Measurements from ENCODE around the gene PIK3C2B. TPM values are rescaled to one million over a fixed set of nuclear protein-coding genes. Genes with fewer than 3 reads are reported as not detected.

PIK3C2B gene
- total RNA-seq, 1 experiment from 2014 or later: 0.91 TPM

- no peak for DNase-seq (ENCODE audit: low read depth)
Observed at GRCh38 chr1:204459706-204460105, 34.9 kb downstream of the PIK3C2B start.

DNA sequence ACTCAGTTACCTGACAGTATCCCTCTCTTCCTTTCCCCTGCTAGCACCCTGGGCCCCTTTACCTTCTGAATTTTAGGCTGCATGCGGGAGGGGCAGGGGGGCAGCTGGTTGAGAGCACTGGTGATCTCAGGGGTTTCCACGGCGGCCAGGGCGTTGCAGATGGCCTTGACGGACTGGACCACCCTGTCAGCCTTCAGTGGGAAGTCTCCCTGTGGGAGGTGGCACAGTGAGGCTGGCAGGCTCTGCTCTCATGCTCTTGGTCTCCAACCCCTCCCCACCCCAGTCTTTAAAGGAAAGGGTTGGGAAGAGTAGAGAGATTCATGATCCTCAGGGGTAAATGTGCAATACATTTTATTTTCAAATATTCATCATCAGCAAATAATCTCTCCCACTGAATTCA is 36.9 kb downstream of the PIK3C2B start:
- DNase-seq (ENCODE audit: low read depth): no peak

DNA sequence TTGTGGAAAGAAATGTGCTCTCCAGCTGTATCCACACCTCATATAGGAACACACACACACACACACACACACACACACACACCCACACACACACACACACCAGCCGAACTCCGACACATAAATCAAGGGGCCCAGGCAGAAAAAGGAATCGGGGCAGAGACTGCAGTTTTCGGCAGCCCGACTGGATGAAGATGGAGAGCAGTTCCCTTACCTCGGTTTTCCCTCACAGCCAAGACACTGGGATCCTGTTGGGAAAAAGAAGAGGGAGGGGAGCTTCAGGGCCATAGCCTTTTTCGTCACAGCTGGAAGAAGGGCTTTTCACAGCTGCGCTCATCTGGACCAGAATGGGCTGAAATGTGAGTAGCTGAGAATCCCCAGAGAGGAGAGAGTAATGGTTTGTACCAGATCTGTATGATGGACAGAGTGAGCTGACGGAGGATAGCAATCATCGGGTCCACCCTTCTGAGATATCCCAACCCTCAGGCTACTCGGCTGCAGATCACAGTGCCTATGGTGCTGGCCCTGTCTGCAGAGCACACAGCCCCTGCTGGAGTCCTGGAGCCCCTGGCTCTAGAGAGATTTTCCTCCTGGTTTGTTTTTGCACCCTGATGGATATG is 37.7 kb downstream of the PIK3C2B start:
- DNase-seq (ENCODE audit: low read depth): no peak

GRCh38 chr1:204455831-204456145 is 38.8 kb downstream of the PIK3C2B start:
- no peak for DNase-seq (ENCODE audit: low read depth)

DNA sequence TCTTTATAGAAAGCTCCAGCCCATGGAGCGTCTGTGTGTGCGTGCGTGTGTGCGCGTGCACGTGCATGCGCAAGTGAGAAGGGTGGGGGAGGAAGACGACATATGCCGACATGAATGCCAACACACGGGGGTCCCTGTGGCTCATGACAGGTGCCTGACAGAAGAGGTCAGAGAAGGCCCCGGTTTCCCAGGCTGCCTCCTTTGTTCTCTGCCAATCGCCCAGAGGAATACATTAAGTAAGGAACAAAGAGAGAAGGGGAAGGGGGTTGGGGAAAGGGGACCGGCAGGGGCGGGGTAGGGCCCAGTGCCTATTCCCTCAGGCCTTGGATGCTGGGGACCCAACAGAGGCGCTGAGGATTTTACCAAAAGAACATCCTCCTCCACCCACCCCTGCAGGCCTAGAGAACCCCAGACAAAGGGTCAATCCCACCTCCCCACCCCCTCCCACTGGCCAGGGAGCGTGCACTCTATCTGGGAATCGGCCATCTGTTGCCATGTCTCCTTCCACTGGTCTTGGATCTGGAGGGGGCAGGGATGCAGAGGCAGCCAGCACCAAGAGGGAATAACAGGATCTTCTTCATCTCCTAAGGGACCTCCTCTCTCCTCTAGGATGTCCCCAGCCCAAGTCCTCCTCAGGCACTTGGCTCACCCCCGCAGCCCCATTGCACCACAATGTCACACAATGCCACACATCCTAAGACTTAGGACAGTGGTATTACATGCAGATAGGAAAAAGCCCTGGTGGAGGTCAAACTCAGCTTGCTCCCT is 39.4 kb downstream of the PIK3C2B start:
- no peak for DNase-seq (ENCODE audit: low read depth)

- no peak for DNase-seq (ENCODE audit: low read depth)
Observed at GRCh38 chr1:204454476-204454875, 40.1 kb downstream of the PIK3C2B start.

- DNase-seq (ENCODE audit: low read depth): no peak
Observed at GRCh38 chr1:204453141-204453772, 41.3 kb downstream of the PIK3C2B start.

DNA sequence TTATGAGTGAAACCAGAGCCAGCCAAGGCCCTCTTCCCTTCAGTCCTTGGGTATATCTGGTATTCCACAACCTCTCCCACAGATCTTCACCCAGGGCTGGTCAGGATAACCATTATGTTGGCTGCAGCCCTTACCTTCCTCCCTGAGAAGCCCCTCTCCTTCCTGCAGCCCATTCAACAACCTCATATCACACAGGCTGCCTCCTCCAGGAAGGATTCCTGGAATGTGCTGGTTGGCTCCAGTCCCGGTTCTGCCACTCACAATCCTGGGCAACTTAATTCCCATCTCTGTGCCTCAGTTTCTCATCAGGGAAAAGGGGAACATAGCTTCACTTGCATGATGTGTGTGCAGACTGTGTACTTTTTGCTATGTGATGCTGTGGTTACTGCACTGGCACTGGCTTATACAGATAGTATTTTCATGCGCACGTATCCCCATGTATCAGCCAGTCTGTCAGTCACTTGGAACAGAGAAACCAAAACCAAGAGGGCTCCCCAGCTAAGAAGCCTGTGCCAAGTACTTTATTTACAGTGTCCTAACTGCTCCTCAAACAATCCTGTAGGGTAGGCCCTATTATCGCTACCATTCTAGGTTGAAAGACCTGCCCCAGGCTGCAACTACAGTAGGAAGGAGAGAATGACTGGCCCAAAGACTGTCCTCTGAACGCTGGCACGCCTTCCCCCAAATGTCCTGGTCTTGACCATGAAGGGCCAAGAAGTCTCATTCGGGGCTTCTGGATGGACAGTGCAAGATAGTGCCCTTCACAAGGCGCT is 43.1 kb downstream of the PIK3C2B start:
- DNase-seq (ENCODE audit: low read depth): no peak

DNA sequence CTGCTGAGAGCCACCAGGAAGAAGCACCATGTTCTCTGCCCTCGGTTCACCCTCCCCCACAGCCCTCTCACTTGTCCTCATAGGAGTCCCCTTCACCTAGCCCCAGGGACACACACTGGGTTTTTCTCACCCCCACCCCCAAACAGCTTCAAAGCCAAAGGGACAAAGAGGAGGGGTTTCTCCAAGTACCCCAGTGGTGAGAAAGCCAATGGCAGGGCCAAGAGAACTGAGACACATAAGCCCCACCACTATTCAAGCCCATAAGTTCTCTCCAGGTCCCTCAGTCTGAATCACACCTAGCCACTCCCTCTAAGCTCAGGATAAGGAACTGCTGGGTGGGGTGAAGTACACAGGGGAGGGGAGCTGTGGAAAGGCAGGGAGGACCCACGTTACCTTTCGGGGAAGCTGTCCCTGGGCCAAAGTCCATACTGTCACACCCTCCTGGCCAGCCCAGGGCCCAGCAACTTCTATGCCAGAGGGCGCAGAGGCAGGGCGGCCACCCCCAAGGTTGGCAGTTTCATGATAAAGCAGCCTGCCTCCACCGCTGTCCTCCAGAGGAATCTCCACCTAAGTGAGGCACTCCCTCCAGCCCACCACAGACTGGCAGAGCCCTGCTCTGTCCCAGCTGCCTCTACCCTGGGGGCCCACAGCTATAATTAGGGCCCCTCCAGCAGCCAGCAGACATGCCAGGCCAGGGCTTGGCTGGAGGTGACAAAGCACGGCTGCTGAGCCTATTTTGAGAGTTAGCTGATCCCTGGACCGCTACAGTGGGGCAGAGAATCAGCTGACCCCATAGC is 43.9 kb downstream of the PIK3C2B start:
- no peak for DNase-seq (ENCODE audit: low read depth)

GRCh38 chr1:204449678-204450280 is 44.8 kb downstream of the PIK3C2B start:
- DNase-seq (ENCODE audit: low read depth): no peak

DNA sequence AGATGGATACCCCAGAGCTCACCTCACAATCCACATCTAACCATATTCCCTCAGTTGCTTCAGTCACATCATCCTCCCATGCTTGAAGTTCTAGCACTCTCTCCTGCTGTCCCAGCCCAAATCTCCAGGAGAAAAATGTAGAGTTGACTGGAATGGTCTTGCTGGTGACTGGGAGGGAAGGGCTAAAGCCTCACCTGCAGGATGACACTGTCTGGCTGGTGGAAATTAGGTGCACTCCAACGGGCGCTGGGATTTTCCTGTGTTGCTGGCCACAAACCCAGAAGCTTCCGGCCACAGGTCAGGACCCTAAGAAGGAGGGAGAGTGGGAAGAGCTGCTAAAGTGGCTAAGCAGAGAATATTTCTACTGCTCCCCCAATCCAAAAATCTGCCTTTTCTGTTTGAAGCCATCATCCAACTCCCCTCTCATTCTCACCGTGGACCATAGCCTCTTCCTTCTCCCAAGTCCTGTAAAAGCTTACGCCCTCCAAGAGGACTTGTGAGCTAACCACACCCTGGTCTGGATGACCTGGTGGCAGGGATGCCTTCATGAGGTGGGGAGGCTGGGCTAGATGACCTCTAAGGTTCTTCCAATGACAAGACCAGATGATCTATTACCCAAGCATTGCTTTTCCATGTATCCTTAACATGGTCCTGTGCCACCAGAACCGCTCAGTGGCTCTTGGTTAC is 45.5 kb downstream of the PIK3C2B start:
- no peak for DNase-seq (ENCODE audit: low read depth)

- peak; percentile 37 for DNase-seq (ENCODE audit: low read depth)
Observed at GRCh38 chr1:204448344-204448964, 46.2 kb downstream of the PIK3C2B start.

DNA sequence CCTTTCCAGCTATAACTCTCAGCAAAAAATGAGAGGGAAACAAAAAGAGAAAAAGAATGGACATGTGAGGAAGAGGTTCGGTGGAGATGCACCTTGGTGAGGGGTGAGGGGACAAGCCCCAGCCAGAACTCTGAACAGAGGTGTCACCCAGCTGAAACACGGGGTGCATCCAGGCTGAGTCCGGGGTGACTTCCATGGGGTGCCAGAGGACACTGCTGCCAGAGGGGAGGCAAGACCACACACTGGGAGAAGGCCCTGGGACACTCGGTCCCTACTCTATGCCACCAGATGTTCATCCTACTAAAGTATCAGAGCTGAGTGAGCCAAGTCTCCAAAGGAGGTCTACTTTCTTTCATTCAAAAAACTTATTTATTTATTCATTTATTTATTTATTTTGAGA is 46.9 kb downstream of the PIK3C2B start:
- DNase-seq (ENCODE audit: low read depth): no peak

DNA sequence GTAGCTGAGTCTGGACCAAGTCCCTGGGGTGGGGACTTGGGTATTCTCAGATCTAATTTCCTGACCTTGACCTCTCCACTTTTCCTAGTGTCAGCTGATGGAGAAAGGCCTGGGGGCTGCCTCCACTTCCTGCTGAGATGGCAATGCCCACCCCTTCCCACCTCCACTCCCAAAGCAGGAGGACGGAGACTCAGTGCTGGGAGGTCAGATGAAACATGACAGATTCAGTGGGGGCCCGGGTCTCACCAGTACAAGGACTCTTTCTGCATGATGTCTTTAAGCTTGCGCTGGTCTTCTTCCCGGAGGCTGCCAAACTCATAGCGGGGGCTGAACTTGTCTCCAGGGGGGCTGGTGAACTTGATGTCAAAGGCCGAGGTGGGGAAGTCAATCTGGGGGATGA is 47.4 kb downstream of the PIK3C2B start:
- no peak for DNase-seq (ENCODE audit: low read depth)

GRCh38 chr1:204446413-204447111 is 48.0 kb downstream of the PIK3C2B start:
- DNase-seq (ENCODE audit: low read depth): peak; percentile 65

DNA sequence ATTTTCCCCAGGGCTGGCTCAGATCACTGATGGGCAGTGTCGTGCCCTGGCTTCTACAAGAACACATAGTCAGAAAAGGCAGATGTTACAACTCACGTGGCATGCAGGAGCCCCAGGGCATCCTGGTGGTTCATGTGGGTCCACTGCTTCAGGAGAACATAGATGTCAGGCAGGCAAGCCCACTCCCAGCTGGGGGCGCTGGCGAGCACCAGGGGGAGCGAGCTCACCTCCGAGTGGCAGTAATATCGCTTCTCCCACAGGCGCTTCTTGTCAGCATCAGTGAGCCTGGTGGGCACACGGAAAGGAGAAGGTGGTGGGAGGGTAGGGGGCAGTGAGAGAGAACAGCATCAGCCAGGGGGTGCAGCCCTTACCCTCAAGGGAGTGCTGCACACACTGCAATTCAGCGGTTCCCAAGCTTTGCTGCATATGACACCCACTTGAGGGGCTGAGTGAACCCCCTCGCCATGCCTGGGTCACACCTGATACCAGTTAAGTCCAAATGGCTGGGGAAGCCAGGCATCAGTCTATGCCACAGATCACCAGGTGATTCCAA is 48.7 kb downstream of the PIK3C2B start:
- DNase-seq (ENCODE audit: low read depth): peak; percentile 64

Data from Daoy (cell line).